Lung (tissue), 12 donors: ENCODE data around the gene NR6A1. TPM values are rescaled to one million over a fixed set of nuclear protein-coding genes. Genes with fewer than 3 reads are reported as not detected.

Experiments
- ATAC-seq: fragments of 200-7000 bp; cut with Tn5 transposase; one replicate; pipeline ENCODE4 v1.9.1; 2020; ENCODE audit warnings: moderate number of reproducible peaks; ENCODE audit not compliant: insufficient read depth, low FRiP score
- DNase-seq, 3 donors: peaks; one replicate each; pipeline ENCODE4 v3.0.0-alpha.2; 2013 to 2017
- H3K27ac ChIP-seq, 2 donors: one replicate each; pipeline ENCODE4 v1.5.1; 2013; ENCODE audit warnings: mild to moderate bottlenecking in 2 of 2, moderate library complexity in 2 of 2, control low read depth in 1 of 2, inconsistent platforms in 1 of 2, low read depth in 1 of 2, low read length in 1 of 2
- H3K27me3 ChIP-seq, 3 donors: one replicate each; pipeline ENCODE4 v1.5.1; 2013; ENCODE audit warnings: low read length in 2 of 3; ENCODE audit not compliant: control insufficient read depth in 3 of 3, insufficient read depth in 3 of 3
- H3K36me3 ChIP-seq, 4 donors: one replicate each; pipeline ENCODE4 v1.5.1; 2013; ENCODE audit warnings: low read length in 4 of 4, mild to moderate bottlenecking in 1 of 4, moderate library complexity in 1 of 4; ENCODE audit not compliant: control insufficient read depth in 4 of 4, insufficient read depth in 4 of 4
- H3K4me1 ChIP-seq, 5 donors: one replicate each; pipeline ENCODE4 v1.5.1; 2013; ENCODE audit warnings: low read length in 5 of 5, mild to moderate bottlenecking in 2 of 5, moderate library complexity in 1 of 5; ENCODE audit not compliant: control insufficient read depth in 5 of 5, insufficient read depth in 5 of 5
- H3K4me3 ChIP-seq: one replicate; pipeline ENCODE4 v1.5.1; 2013; ENCODE audit warnings: mild to moderate bottlenecking, control low read depth, moderate library complexity
- H3K9ac ChIP-seq, 2 donors: one replicate each; pipeline ENCODE4 v1.5.1; 2013; ENCODE audit warnings: low read length in 2 of 2, control low read depth in 1 of 2; ENCODE audit not compliant: insufficient read depth in 1 of 2
- H3K9me3 ChIP-seq, 4 donors: one replicate each; pipeline ENCODE4 v1.5.1; 2013; ENCODE audit warnings: low read length in 3 of 4, mild to moderate bottlenecking in 1 of 4, moderate library complexity in 1 of 4; ENCODE audit not compliant: control insufficient read depth in 4 of 4, insufficient read depth in 3 of 4
- WGBS, 2 donors: extraction: QIAGEN DNeasy Blood & Tissue Kit; methylation state at CpG; one replicate each; pipeline ENCODE4 v1.1.7; 2013; 5-methylcytosine and 5-hydroxymethylcytosine counted together
- polyA plus RNA-seq, 2 donors: library from polyadenylated mRNA; stranded (reverse); fragments of 200-250 nt; gene quantifications; one replicate each; pipeline ENCODE4 v1.2.1, GENCODE V29; 2013
- total RNA-seq, 2 donors: library from RNA; depleted of rRNA in 1 of 2; stranded (reverse); fragments of >200 nt in 1 of 2; gene quantifications; one replicate each; pipeline ENCODE4 v1.2.1, GENCODE V29; 2014 to 2021
- TF ChIP-seq, protein P1 (sequence below): IDR thresholded peaks from 2 replicates; pipeline ENCODE4 v1.5.1; 2012; ENCODE audit warnings: mild to moderate bottlenecking; ENCODE audit errors: control extremely low read depth, extremely low read depth
- donor health status: control.
- donor health status: control.
- donor health status: Bipolar disorder and iron deficiency.
- donor health status: healthy.
- donor health status: DM: yes; HTN: yes; CAD: no.

Gene NR6A1
- total and polyA plus RNA-seq, 4 donors, result 0.94 to 4.0 (median 2.4) TPM

DNA sequence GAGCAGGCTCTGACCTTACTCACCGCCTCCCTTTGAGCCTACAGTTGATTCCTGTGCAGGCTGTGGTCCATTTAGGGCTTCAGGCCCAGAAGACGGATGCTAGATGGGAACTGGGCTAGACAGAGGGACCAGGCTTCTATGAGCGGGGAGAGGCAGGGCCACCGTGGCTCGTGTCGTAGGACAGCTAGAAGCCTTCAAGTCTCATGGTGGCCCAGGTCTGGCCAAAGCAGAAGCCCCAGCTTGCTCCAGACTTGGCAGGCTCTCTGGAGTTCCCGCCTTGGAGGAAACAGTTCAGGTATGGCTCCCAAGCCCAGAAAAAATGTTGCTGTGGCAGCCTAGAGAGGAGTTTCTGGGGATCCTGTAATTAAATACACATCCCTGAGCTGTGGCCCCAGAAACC, 253.0 kb downstream of the NR6A1 start:
- peaks cover 0 to 10% (median 4%) of the 10 kb centered on the region in 5 donors for H3K4me1 ChIP-seq
- no peaks in the 10 kb centered on the region for H3K9me3 ChIP-seq
- no peaks in the 10 kb centered on the region for H3K27me3 ChIP-seq
- H3K27ac ChIP-seq, result no peak overlapping the region
- no peak for DNase-seq
- no peak overlapping the region for H3K9ac ChIP-seq
- ATAC-seq, result no peak
- TF ChIP-seq, protein P1, sequence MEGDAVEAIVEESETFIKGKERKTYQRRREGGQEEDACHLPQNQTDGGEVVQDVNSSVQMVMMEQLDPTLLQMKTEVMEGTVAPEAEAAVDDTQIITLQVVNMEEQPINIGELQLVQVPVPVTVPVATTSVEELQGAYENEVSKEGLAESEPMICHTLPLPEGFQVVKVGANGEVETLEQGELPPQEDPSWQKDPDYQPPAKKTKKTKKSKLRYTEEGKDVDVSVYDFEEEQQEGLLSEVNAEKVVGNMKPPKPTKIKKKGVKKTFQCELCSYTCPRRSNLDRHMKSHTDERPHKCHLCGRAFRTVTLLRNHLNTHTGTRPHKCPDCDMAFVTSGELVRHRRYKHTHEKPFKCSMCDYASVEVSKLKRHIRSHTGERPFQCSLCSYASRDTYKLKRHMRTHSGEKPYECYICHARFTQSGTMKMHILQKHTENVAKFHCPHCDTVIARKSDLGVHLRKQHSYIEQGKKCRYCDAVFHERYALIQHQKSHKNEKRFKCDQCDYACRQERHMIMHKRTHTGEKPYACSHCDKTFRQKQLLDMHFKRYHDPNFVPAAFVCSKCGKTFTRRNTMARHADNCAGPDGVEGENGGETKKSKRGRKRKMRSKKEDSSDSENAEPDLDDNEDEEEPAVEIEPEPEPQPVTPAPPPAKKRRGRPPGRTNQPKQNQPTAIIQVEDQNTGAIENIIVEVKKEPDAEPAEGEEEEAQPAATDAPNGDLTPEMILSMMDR, result no peak
- WGBS, 2 donors, result 95 to 99% methylated on average over 7 of the region's 7 CpGs
- H3K36me3 ChIP-seq, result no peaks in the 10 kb centered on the region
- no peak overlapping the region for H3K4me3 ChIP-seq

DNA sequence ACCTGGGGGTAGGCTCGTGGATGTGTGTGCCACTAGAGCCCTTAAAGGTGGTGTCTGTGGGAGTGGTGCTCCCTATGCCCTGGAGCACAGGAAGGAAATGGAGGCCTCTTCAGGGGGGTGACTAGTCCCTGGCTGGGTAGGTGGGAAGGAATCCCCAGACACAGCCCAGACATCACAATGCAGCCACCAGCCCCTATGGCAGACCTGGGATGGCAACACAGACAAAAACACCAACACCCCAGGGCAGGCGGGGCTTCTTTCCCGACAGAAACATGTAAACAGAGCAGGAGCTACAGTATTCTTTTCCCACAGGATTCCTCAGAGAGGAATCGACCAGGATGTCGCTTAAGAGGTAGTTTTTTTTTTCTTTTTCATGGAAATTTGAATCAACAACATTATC, 253.5 kb downstream of the NR6A1 start:
- WGBS, 2 donors, result 74 to 81% methylated on average over 5 of the region's 5 CpGs
- H3K4me3 ChIP-seq, result no peak overlapping the region
- no peaks in the 10 kb centered on the region for H3K27me3 ChIP-seq
- no peak overlapping the region for H3K9ac ChIP-seq
- no peaks in the 10 kb centered on the region for H3K9me3 ChIP-seq
- H3K27ac ChIP-seq, result no peak overlapping the region
- H3K4me1 ChIP-seq, result peaks cover 0 to 14% (median 9%) of the 10 kb centered on the region in 5 donors
- TF ChIP-seq, protein P1, result no peak
- DNase-seq, result no peak
- no peaks in the 10 kb centered on the region for H3K36me3 ChIP-seq
- no peak for ATAC-seq

DNA sequence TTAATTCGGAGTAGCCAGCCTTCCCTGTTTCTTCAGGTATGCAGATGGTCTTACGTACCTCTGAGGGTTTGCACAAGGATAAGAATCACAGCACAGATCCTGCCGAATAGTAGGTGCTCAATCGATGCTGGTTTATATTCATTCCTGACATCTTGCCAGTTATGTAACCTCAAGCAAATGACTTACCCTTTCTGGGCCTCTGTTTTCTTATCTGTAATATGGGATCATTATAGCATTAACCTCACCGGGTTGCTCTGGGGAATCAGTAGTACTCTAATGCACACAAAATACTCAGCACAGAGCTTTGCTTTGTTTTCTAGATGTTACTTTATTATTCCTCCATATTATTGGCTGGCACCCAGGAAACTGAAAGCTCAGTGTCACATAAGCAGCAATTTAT, 256.2 kb downstream of the NR6A1 start:
- Histone ChIP-seq H3K9ac (no peak overlapping the region), H3K27ac (no peak overlapping the region), H3K4me3 (no peak overlapping the region), H3K36me3 (no peaks in the 10 kb centered on the region), H3K4me1 (peaks cover 0 to 22% (median 11%) of the 10 kb centered on the region in 5 donors), H3K27me3 (no peaks in the 10 kb centered on the region), H3K9me3 (no peaks in the 10 kb centered on the region)
- DNase-seq, result no peak
- WGBS, 2 donors, result 83 to 87% methylated on average over 5 of the region's 5 CpGs
- TF ChIP-seq, protein P1, result no peak
- no peak for ATAC-seq

DNA sequence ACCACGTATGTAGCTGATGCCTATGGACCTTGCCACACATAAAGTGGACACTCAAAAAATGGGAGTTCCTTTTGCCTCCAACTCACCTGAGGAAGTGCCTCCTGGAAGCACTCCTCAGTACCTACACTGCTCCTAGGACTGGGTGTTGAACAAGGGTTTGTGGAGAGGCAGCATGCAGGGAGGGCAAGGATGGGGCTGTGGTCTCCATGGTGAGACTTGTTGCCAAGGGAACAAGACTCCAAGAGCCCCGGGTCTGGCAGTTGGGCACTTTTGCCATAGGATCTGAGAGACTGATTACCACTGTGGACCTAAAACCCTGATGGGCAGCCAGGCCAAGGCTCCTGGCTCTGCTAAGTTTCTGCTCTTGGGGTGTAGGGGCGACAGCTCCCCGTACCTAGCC, 257.0 kb downstream of the NR6A1 start:
- ATAC-seq, result no peak
- Histone ChIP-seq H3K36me3 (no peaks in the 10 kb centered on the region), H3K9me3 (no peaks in the 10 kb centered on the region), H3K27ac (no peak overlapping the region), H3K4me3 (no peak overlapping the region), H3K27me3 (no peaks in the 10 kb centered on the region), H3K4me1 (peaks cover 0 to 22% (median 11%) of the 10 kb centered on the region in 5 donors), H3K9ac (no peak overlapping the region)
- 83 to 91% methylated on average over 4 of the region's 4 CpGs for WGBS, 2 donors
- no peak for DNase-seq
- TF ChIP-seq, protein P1, result no peak
